NCI-H128 (cell line): Measurements from ENCODE around the gene ATAD2B.
"Not testable (repeated sequence)": the region's sequence is repeated elsewhere in the genome, so short reads cannot be mapped to it uniquely, and the experiment has no call there.

Experiments
- DNase-seq: peaks from one replicate; lab custom pipeline; 2025; ENCODE audit not compliant: unreplicated experiment; lab: John Stamatoyannopoulos, UW

The ATAD2B gene

GRCh38 chr2:23751747-23752265 lies 175.1 kb downstream of the ATAD2B start:
- DNase-seq: no peak

- no peak for DNase-seq
Observed at GRCh38 chr2:23746141-23746863, 180.6 kb downstream of the ATAD2B start.

- DNase-seq: no peak
Observed at GRCh38 chr2:23745726-23746105, 181.2 kb downstream of the ATAD2B start.

GRCh38 chr2:23745068-23745725 lies 181.7 kb downstream of the ATAD2B start:
- no peak for DNase-seq

- DNase-seq: not testable (repeated sequence)
Observed at GRCh38 chr2:23736783-23737182, 190.1 kb downstream of the ATAD2B start.

- no peak for DNase-seq
Observed at GRCh38 chr2:23734416-23734815, 192.5 kb downstream of the ATAD2B start.

- not testable (repeated sequence) for DNase-seq
Observed at GRCh38 chr2:23723029-23723428, 203.9 kb downstream of the ATAD2B start.

- DNase-seq: no peak
Observed at GRCh38 chr2:23722255-23722654, 204.7 kb downstream of the ATAD2B start.

- DNase-seq: no peak
Observed at GRCh38 chr2:23721454-23721826, 205.5 kb downstream of the ATAD2B start.

- no peak for DNase-seq
Observed at GRCh38 chr2:23720705-23721453, 206.0 kb downstream of the ATAD2B start.

- no peak for DNase-seq
Observed at GRCh38 chr2:23719716-23720115, 207.2 kb downstream of the ATAD2B start.

GRCh38 chr2:23718931-23719700 lies 207.8 kb downstream of the ATAD2B start:
- no peak for DNase-seq

- DNase-seq: no peak
Observed at GRCh38 chr2:23713351-23713750, 213.6 kb downstream of the ATAD2B start.

- DNase-seq: no peak
Observed at GRCh38 chr2:23712756-23713151, 214.2 kb downstream of the ATAD2B start.

- DNase-seq: no peak
Observed at GRCh38 chr2:23711979-23712755, 214.8 kb downstream of the ATAD2B start.

- no peak for DNase-seq
Observed at GRCh38 chr2:23709311-23709710, 217.6 kb downstream of the ATAD2B start.

- DNase-seq: no peak
Observed at GRCh38 chr2:23708771-23709170, 218.2 kb downstream of the ATAD2B start.

GRCh38 chr2:23707096-23707495 lies 219.8 kb downstream of the ATAD2B start:
- no peak for DNase-seq

- no peak for DNase-seq
Observed at GRCh38 chr2:23706613-23707078, 220.3 kb downstream of the ATAD2B start.
